Measurements from ENCODE around the gene DHX8. TPM values are rescaled to one million over a fixed set of nuclear protein-coding genes. Genes with fewer than 3 reads are reported as not detected.
"Not testable (repeated sequence)": the region's sequence is repeated elsewhere in the genome, so short reads cannot be mapped to it uniquely, and the experiment has no call there.

The DHX8 gene
- total RNA-seq, 1 experiment from 2014 or later, result 75.2 TPM

DNA sequence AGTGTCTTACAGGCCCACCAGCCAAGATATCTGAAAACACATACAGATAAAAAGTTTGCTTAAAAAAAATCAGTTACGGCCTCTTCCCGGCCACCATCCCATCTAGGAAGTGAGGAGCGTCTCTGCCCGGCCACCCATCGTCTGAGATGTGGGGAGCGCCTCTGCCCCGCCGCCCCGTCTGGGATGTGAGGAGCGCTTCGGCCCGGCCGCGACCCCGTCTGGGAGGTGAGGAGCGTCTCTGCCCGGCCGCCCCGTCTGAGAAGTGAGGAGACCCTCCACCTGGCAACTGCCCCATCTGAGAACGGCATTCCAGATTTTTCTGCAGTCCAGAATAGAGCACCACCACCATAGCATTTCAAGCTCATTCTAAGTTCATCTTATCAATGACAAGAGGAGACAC, 33.0 kb upstream of the DHX8 start:
- not testable (repeated sequence) for H3K27me3 ChIP-seq (replicated peaks); H3K4me1 ChIP-seq (replicated peaks)

DNA sequence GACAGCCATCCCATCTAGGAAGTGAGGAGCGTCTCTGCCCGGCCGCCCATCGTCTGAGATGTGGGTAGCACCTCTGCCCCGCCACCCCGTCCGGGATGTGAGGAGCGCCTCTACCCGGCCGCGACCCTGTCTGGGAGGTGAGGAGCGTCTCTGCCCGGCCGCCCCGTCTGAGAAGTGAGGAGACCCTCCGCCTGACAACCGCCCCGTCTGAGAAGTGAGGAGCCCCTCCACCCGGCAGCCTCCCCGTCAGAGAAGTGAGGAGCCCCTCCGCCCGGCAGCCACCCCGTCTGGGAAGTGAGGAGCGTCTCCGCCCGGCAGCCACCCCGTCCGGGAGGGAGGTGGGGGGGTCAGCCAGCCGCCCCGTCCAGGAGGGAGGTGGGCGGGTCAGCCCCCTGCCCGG, 32.0 kb upstream of the DHX8 start:
- not testable (repeated sequence) for H3K27me3 ChIP-seq (replicated peaks); H3K36me3 ChIP-seq; H3K9me3 ChIP-seq (replicated peaks); H3K4me1 ChIP-seq (replicated peaks); DNase-seq (ENCODE audit: low read depth in 1 of 2, low spot score in 2 of 2); H3K4me3 ChIP-seq; H3K27ac ChIP-seq

More for the DNA sequence above, 33.0 kb upstream of the DHX8 start:
- not testable (repeated sequence) for H3K36me3 ChIP-seq; H3K27ac ChIP-seq; H3K9me3 ChIP-seq (replicated peaks); DNase-seq (ENCODE audit: low read depth in 1 of 2, low spot score in 2 of 2); H3K4me3 ChIP-seq

DNA sequence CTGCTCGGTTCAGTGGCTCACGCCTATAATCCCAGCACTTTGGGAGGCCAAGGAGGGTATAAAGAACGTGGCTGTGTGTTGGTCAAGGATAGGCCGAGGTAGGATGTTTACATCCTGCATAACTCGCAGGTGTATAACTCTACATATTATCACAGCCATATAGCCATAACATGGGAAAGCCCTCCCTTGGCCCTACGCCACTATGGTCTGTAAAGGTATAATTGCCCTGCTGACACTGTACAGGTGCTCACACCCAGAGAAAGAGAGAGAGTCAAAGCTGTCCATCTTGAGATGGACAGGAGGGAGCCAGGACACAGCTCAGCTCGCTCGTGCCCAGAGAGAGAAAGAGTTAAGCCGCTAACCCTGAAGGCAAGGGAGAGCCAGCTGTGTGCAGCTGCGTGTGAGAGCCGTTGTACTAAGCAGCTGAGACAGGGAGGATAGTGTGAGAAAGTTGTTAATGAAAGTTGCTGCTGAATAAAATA, 30.4 kb upstream of the DHX8 start:
- no peak for DNase-seq (ENCODE audit: low read depth in 1 of 2, low spot score in 2 of 2)
- no peaks in the 10 kb centered on the region for H3K4me1 ChIP-seq (replicated peaks)
- no peaks in the 10 kb centered on the region for H3K27me3 ChIP-seq (replicated peaks)
- H3K4me3 ChIP-seq, result no peak overlapping the region
- no peaks in the 10 kb centered on the region for H3K36me3 ChIP-seq
- no peaks in the 10 kb centered on the region for H3K9me3 ChIP-seq (replicated peaks)
- no peak overlapping the region for H3K27ac ChIP-seq

DNA sequence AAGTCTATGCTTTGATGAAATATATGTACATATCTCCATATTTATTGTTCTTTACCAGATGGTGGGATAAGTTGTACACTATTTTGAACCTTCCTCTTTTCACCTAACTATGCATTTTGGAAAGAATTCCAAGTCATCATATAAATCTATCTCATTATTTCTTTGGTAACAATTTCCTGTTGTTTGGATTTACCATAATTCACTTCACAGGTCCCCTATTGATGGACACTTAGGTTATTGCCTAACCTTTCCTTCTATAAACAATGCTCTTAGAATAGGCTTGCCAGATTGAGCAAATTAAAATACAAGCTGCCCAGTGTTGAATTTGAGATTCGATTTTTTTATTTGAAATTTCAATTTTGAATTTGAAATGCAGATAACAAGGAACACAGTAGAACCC, 28.9 kb upstream of the DHX8 start:
- H3K27ac ChIP-seq, result no peak overlapping the region
- no peaks in the 10 kb centered on the region for H3K4me1 ChIP-seq (replicated peaks)
- no peak overlapping the region for H3K4me3 ChIP-seq
- H3K36me3 ChIP-seq, result no peaks in the 10 kb centered on the region
- no peak for DNase-seq (ENCODE audit: low read depth in 1 of 2, low spot score in 2 of 2)
- no peaks in the 10 kb centered on the region for H3K27me3 ChIP-seq (replicated peaks)
- no peaks in the 10 kb centered on the region for H3K9me3 ChIP-seq (replicated peaks)

DNA sequence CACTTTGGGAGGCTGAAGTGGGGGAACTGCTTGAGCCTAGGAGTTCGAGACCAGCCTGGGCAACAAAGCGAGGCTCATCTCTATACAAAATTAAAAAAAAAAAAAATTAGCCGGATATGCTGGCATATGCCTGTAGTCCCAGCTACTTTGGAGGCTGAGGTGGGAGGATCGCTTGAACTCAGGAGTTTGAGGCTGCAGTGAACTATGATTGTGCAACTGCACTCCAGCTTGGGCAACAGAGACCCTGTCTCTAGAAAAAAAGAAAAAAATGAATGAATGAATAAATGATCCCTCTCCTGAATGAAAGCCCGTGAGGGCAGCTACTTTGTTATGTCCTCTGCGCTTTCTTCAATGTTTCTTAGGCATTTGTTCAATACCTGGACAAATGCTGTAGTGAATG, 27.7 kb upstream of the DHX8 start:
- H3K27me3 ChIP-seq (replicated peaks), result no peaks in the 10 kb centered on the region

DNA sequence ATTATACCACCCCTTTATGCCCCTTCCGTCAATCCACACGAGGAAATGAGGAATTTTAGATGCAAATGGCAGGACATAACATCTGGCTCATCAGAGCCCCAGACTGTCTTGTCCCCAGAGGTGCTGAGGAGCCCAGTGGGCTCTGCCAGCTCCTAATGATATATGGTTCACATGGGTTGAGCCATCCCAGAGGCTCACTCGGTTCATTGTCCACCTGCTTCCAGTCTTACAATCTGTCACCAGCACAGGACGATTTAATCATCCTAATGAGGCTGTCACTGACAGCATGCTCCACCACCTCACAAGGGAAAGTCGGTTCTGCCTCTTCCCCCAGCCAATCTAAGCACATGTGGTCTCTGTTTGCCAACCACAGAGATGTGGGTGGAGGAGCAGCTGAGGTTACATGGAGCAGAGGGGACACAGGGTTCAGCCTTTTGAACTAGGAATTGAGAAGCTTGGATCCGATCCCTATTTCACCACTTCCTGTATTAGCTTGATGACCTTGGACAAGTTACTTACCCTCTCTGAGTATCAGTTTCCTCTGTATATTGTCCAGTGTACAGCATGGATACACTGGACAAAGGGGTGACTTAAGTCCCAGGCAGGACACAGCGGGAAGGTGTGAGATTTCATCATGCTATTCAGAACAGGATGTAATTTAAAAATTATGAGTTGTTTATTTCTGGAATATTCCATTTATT, 27.0 kb upstream of the DHX8 start:
- H3K4me3 ChIP-seq, result no peak overlapping the region
- no peaks in the 10 kb centered on the region for H3K9me3 ChIP-seq (replicated peaks)
- no peaks in the 10 kb centered on the region for H3K27me3 ChIP-seq (replicated peaks)
- no peaks in the 10 kb centered on the region for H3K36me3 ChIP-seq
- no peak overlapping the region for H3K27ac ChIP-seq
- no peak for DNase-seq (ENCODE audit: low read depth in 1 of 2, low spot score in 2 of 2)
- H3K4me1 ChIP-seq (replicated peaks), result no peaks in the 10 kb centered on the region

More for the DNA sequence above, 27.7 kb upstream of the DHX8 start:
- Histone ChIP-seq H3K27ac (no peak overlapping the region), H3K4me1 (replicated peaks) (no peaks in the 10 kb centered on the region), H3K9me3 (replicated peaks) (no peaks in the 10 kb centered on the region), H3K36me3 (no peaks in the 10 kb centered on the region), H3K4me3 (no peak overlapping the region)
- DNase-seq (ENCODE audit: low read depth in 1 of 2, low spot score in 2 of 2), result no peak

DNA sequence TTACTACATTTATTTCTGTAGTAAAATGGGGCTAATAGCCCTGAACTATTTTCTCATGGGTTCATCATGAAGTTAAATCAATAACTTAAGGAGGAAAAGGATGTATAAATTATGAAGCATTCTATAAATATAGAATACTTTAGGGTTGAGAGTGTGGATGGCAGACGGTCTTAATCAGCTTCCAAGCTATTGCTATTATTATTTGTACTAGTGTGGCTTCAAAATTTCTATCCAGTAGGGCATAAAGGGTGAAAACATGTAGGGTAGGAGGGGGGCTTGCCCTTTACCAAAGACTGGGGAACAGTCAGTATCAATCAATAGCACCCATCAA, 26.4 kb upstream of the DHX8 start:
- no peaks in the 10 kb centered on the region for H3K36me3 ChIP-seq
- H3K9me3 ChIP-seq (replicated peaks), result no peaks in the 10 kb centered on the region
- H3K27ac ChIP-seq, result no peak overlapping the region
- no peak for DNase-seq (ENCODE audit: low read depth in 1 of 2, low spot score in 2 of 2)
- H3K4me3 ChIP-seq, result no peak overlapping the region
- H3K4me1 ChIP-seq (replicated peaks), result no peaks in the 10 kb centered on the region
- no peaks in the 10 kb centered on the region for H3K27me3 ChIP-seq (replicated peaks)

DNA sequence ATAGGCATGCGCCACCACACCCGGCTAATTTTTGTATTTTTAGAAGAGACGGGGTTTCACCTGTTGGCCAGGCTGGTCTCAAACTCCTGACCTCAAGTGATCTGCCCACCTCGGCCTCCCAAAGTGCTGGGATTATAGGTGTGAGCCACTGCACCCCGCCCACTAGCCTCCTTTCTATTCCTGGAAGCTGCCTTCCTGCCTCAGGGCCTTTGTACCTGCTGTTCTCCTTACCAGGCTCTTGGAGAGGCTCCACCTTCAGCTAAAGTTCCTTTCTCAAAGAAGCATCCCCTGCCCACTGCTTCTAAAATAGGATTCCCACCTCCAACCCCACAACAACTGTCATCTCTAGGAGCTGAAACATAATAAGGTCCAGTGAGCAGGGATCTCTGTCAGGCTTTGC, 23.9 kb upstream of the DHX8 start:
- not testable (repeated sequence) for DNase-seq (ENCODE audit: low read depth in 1 of 2, low spot score in 2 of 2); H3K36me3 ChIP-seq; H3K27ac ChIP-seq; H3K27me3 ChIP-seq (replicated peaks); H3K4me1 ChIP-seq (replicated peaks); H3K9me3 ChIP-seq (replicated peaks); H3K4me3 ChIP-seq

DNA sequence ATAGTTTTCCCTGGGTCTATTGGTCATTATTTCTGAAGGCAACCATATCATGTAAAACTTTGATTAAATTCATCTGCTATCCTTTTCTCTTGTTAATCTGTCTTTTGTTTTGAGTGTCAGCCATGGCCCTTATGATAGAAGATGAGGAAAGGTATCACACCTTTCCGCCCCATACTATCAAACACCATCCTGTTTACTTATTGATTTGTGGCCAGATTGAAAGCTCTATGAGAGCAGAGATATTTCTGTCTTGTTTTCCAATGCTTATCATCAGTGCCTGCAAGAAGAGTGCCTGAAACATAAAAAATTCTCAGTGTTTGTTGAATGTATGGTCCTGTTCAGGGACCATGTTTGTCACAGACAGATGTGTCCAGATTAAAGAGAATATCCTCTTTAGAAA, 22.6 kb upstream of the DHX8 start:
- Histone ChIP-seq H3K4me1 (replicated peaks) (no peaks in the 10 kb centered on the region), H3K9me3 (replicated peaks) (no peaks in the 10 kb centered on the region), H3K27ac (no peak overlapping the region), H3K36me3 (no peaks in the 10 kb centered on the region), H3K27me3 (replicated peaks) (no peaks in the 10 kb centered on the region), H3K4me3 (no peak overlapping the region)
- no peak for DNase-seq (ENCODE audit: low read depth in 1 of 2, low spot score in 2 of 2)

DNA sequence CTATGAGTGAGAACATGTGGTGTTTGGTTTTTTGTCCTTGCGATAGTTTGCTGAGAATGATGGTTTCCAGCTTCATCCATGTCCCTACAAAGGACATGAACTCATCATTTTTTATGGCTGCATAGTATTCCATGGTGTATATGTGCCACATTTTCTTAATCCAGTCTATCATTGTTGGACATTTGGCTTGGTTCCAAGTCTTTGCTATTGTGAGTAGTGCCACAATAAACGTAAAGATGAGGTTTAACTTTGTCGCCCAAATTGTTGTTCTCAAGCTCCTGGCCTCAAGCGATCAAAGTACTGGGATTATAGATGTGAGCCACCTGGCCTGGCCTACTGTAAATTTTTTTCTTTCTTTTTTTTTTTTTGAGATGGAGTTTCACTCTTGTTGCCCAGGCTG, 21.2 kb upstream of the DHX8 start:
- H3K4me1 ChIP-seq (replicated peaks); H3K27ac ChIP-seq; H3K27me3 ChIP-seq (replicated peaks); H3K4me3 ChIP-seq; DNase-seq (ENCODE audit: low read depth in 1 of 2, low spot score in 2 of 2); H3K9me3 ChIP-seq (replicated peaks); H3K36me3 ChIP-seq: not testable (repeated sequence)

DNA sequence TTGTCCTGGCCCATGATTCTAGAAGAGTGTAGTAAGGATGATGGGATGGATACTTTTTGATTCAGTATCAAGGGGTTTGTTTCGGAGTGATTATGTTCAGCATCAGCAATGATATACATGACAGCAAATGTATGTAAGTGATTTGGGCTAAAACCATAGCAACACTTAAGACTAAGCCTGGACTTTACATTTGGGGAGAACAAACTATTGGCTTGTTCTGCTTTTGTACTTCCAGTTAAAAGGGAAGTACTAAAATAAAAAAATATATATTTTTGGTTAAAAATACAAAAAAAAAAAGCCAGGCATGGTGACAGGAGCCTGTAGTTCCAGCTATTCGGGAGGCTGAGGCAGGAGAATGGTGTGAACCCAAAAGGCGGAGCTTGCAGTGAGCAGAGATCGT, 20.5 kb upstream of the DHX8 start:
- H3K36me3 ChIP-seq, result no peaks in the 10 kb centered on the region
- H3K9me3 ChIP-seq (replicated peaks), result no peaks in the 10 kb centered on the region
- H3K27ac ChIP-seq, result no peak overlapping the region
- H3K4me3 ChIP-seq, result no peak overlapping the region
- H3K4me1 ChIP-seq (replicated peaks), result peaks cover 4% of the 10 kb centered on the region
- H3K27me3 ChIP-seq (replicated peaks), result no peaks in the 10 kb centered on the region
- DNase-seq (ENCODE audit: low read depth in 1 of 2, low spot score in 2 of 2), result no peak

DNA sequence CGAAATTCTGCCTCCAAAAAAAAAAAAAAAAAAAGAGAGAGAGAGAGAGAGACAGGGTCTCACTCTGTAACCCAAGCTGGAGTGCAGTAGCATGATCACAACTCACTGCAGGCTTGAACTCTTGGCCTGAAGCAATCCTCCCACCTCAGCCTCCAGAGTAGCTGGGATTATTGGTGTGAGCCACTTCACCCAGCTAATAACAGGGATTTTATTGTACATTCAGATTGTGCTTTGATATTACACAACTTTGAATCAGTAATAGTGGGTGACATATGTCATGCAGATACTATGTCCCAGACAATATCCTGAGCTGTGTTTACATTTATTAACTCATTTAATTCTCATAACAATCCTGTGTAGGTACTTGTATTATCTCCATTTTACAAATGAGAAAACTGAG, 19.7 kb upstream of the DHX8 start:
- no peaks in the 10 kb centered on the region for H3K27me3 ChIP-seq (replicated peaks)
- H3K27ac ChIP-seq, result no peak overlapping the region
- H3K4me3 ChIP-seq, result no peak overlapping the region
- peaks cover 12% of the 10 kb centered on the region for H3K4me1 ChIP-seq (replicated peaks)
- H3K9me3 ChIP-seq (replicated peaks), result no peaks in the 10 kb centered on the region
- DNase-seq (ENCODE audit: low read depth in 1 of 2, low spot score in 2 of 2), result no peak
- H3K36me3 ChIP-seq, result no peaks in the 10 kb centered on the region

DNA sequence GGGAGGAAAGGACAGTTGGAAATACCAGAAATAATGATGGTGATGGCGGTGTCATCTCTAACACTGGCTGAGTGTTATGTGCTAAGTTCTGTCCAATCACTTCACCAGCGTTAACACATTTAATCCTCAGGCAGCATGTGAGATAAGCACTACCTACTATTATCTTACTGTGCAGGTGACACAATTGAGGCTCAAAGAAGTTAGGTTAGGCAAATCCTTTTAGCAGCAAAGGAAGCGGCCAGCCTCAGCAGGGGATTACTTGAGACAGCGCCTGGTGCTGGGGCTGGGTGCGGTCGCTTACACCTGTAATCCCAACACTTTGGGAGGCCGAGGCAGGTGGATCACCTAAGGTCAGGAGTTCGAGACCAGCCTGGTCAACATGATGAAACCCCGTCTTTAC, 18.7 kb upstream of the DHX8 start:
- no peaks in the 10 kb centered on the region for H3K9me3 ChIP-seq (replicated peaks)
- no peak overlapping the region for H3K27ac ChIP-seq
- DNase-seq (ENCODE audit: low read depth in 1 of 2, low spot score in 2 of 2), result no peak
- no peaks in the 10 kb centered on the region for H3K27me3 ChIP-seq (replicated peaks)
- H3K36me3 ChIP-seq, result no peaks in the 10 kb centered on the region
- peaks cover 21% of the 10 kb centered on the region for H3K4me1 ChIP-seq (replicated peaks)
- H3K4me3 ChIP-seq, result no peak overlapping the region

DNA sequence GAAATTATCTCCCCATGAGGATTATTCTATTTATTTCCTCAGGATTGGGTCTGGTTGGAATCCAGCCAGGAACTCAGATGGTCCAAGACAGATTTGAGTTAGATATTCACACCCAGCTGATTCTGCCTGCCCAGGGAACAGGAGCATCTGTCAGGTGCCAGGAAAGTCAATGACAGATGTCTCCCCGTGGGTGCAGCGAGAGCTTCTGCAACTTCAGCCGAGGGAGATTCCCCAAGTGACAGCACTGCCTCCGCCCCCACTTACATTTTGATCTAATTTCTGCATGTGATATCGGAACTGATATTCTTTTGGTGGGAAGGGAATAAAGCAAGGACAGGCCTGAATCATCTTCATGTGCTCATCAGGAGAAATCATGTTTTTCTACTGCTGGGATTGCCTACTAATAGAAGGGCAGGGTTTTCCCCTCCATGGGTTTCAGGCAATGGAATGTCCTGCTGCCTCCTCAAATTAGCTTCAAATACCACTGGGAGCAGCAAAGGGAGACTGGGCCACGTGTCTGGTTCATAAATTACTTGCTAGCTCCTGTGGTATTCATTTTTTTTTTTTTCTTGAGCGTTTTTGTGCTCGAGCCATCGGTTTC, 15.7 kb upstream of the DHX8 start:
- Histone ChIP-seq H3K4me1 (replicated peaks) (peaks cover 21% of the 10 kb centered on the region), H3K27ac (peak overlapping the region; percentile 66), H3K9me3 (replicated peaks) (no peaks in the 10 kb centered on the region), H3K4me3 (no peak overlapping the region), H3K36me3 (no peaks in the 10 kb centered on the region), H3K27me3 (replicated peaks) (no peaks in the 10 kb centered on the region)
- peak in 1 of 2 experiments; percentile 56 for DNase-seq (ENCODE audit: low read depth in 1 of 2, low spot score in 2 of 2)

DNA sequence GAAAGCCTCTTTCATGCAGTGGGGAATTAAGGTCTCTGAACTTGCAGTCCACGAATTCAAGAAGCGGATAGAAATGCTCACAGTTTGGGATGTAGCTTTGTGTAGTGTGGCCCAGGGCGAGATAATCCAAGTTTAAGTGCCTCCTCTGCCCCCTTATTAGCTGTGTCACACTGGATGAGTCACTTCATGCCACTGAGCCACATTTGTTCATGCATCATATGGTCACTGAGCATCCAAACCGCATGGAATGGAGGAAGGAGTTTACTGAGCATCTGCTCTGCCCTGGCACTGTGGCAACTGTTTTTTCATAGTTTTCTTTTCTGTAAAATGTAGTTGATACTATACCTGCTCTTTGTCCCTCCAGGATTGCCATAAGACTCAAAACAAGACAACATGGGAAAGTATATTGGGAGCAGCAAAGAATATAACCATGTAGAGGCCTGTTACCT, 15.1 kb upstream of the DHX8 start:
- no peaks in the 10 kb centered on the region for H3K36me3 ChIP-seq
- H3K27me3 ChIP-seq (replicated peaks), result no peaks in the 10 kb centered on the region
- peak overlapping the region; percentile 66 for H3K27ac ChIP-seq
- no peaks in the 10 kb centered on the region for H3K9me3 ChIP-seq (replicated peaks)
- DNase-seq (ENCODE audit: low read depth in 1 of 2, low spot score in 2 of 2), result peak; percentile 81 to 83
- H3K4me3 ChIP-seq, result no peak overlapping the region
- H3K4me1 ChIP-seq (replicated peaks), result peaks cover 21% of the 10 kb centered on the region

Data from SJSA1 (cell line).